HepG2 (cell line): ENCODE data around the gene MEAF6. TPM values are rescaled to one million over a fixed set of nuclear protein-coding genes. Genes with fewer than 3 reads are reported as not detected.

Source experiments
- ATAC-seq: fragments of 200-7000 bp; cut with Tn5 transposase; 3 replicates; pipeline ENCODE4 v1.9.1; 2020; ENCODE audit warnings: mild to moderate bottlenecking, moderate library complexity
- BruUV-seq: library from RNA; stranded (reverse); fragments of 400-500 nt; replicated peaks from 2 replicates; lab custom pipeline; 2021; lab: Mats Ljungman, UMichigan
- CTCF ChIA-PET: fragments of 300-600 bp; formaldehyde crosslinking; extraction: SDS; loops from one replicate; lab custom pipeline; 2021; ENCODE audit warnings: low total read pairs, inconsistent platforms, low intra/inter-chr PET ratio; lab: Yijun Ruan, JAX
- POLR2A ChIA-PET: fragments of 350-600 bp; sonication (Branson Sonifier 250); formaldehyde crosslinking; loops from one replicate; lab custom pipeline; 2020; ENCODE audit warnings: antibody characterized with exemption, inconsistent platforms; lab: Yijun Ruan, JAX
- DNase-seq: peaks from one replicate; pipeline ENCODE4 v3.0.0-alpha.2; 2015; ENCODE audit warnings: low spot score
- FAIRE-seq: peaks from 3 replicates; lab custom pipeline; 2011; peaks lifted over from hg19 to GRCh38; lab: Jason Lieb, UNC
- H2AFZ ChIP-seq: one replicate; pipeline ENCODE4 v1.6.1; 2011; ENCODE audit warnings: low read length, inconsistent platforms
- H3K27ac ChIP-seq: fragments of 300-600 bp; 3 replicates; pipeline ENCODE4 v1.8.0; 2011; ENCODE audit warnings: mixed run types, mild to moderate bottlenecking, mixed read lengths, low read length, inconsistent platforms; ENCODE audit not compliant: insufficient read depth; ENCODE audit errors: extremely low read length
- H3K27me3 ChIP-seq, 2 experiments: fragments of 200-600 bp in 1 of 2; 2 replicates in 1 of 2; 3 replicates in 1 of 2; pipeline versions ENCODE4 v1.6.0 to v1.8.0; 2011; ENCODE audit warnings: low read length in 2 of 2, mild to moderate bottlenecking in 2 of 2, moderate library complexity in 2 of 2, inconsistent platforms in 1 of 2; ENCODE audit not compliant: insufficient read depth in 2 of 2, control insufficient read depth in 1 of 2
- H3K36me3 ChIP-seq, 2 experiments: fragments of 200-600 bp in 1 of 2; replicated peaks in 1 of 2; 2 replicates in 1 of 2; 3 replicates in 1 of 2; pipeline versions ENCODE4 v1.5.1 to v1.8.0; 2011; ENCODE audit warnings: low read length in 2 of 2, inconsistent platforms in 1 of 2; ENCODE audit not compliant: insufficient read depth in 2 of 2, control insufficient read depth in 1 of 2
- H3K4me1 ChIP-seq: 2 replicates; pipeline ENCODE4 v1.5.1; 2012; ENCODE audit warnings: low read length, inconsistent platforms; ENCODE audit not compliant: insufficient read depth
- H3K4me2 ChIP-seq: 2 replicates; pipeline ENCODE4 v1.6.0; 2011; ENCODE audit warnings: low read depth, low read length, inconsistent platforms
- H3K4me3 ChIP-seq, 3 experiments: fragments of 200-600 bp in 1 of 3; sonication (generic), shearing (Covaris generic) in 1 of 3; replicated peaks in 1 of 3; 2 replicates each; pipeline ENCODE4 v1.5.1; 2011 to 2016; ENCODE audit warnings: low read length in 3 of 3, inconsistent platforms in 2 of 3, low read depth in 2 of 3, mild to moderate bottlenecking in 2 of 3, control low read depth in 1 of 3, mixed read lengths in 1 of 3; ENCODE audit not compliant: insufficient read depth in 1 of 3
- H3K79me2 ChIP-seq: one replicate; pipeline ENCODE4 v1.6.1; 2011; ENCODE audit warnings: low read length, inconsistent platforms; ENCODE audit not compliant: insufficient read depth
- H3K9ac ChIP-seq: 2 replicates; pipeline ENCODE4 v1.6.0; 2011; ENCODE audit warnings: mild to moderate bottlenecking, low read depth, low read length, inconsistent platforms; ENCODE audit not compliant: insufficient read depth
- H3K9me3 ChIP-seq: 2 replicates; pipeline ENCODE4 v1.5.1; 2012; ENCODE audit warnings: mild to moderate bottlenecking, low read length
- H4K20me1 ChIP-seq: 2 replicates; pipeline ENCODE4 v1.6.0; 2011; ENCODE audit warnings: inconsistent platforms, mild to moderate bottlenecking, low read length, moderate library complexity; ENCODE audit not compliant: insufficient read depth
- ATAD3A ChIP-seq: sonication (generic); formaldehyde crosslinking; IDR thresholded peaks from 2 replicates; pipeline ENCODE4 v1.4.0; 2020; ENCODE audit warnings: missing genetic modification reagents
- IRX3 ChIP-seq: sonication (generic); formaldehyde crosslinking; IDR thresholded peaks from 2 replicates; pipeline ENCODE4 v1.8.1; 2023; ENCODE audit warnings: mild to moderate bottlenecking, low read depth, missing genetic modification reagents, borderline replicate concordance
- KLF13 ChIP-seq: sonication (generic); formaldehyde crosslinking; IDR thresholded peaks from 2 replicates; pipeline ENCODE4 v1.4.0; 2020; ENCODE audit warnings: mild to moderate bottlenecking, missing genetic modification reagents
- MAFF ChIP-seq: IDR thresholded peaks from 2 replicates; pipeline ENCODE4 v1.6.1; 2011; ENCODE audit warnings: low read depth, low read length, improper control_type of control experiment
- NFKBIZ ChIP-seq: IDR thresholded peaks from 2 replicates; pipeline ENCODE4 v1.6.1; 2018; ENCODE audit warnings: missing genetic modification reagents, missing compliant biosample characterization
- RERE ChIP-seq: IDR thresholded peaks from 2 replicates; pipeline ENCODE4 v1.6.1; 2016; ENCODE audit warnings: low read depth, missing genetic modification reagents, missing compliant biosample characterization
- SMC3 ChIP-seq: IDR thresholded peaks from 2 replicates; pipeline ENCODE4 v1.6.1; 2011; ENCODE audit warnings: low read length, improper control_type of control experiment
- SOX5 ChIP-seq: IDR thresholded peaks from 2 replicates; pipeline ENCODE4 v1.6.1; 2016; ENCODE audit warnings: borderline replicate concordance
- ZNF24 ChIP-seq: fragments of 450-650 bp; IDR thresholded peaks from 2 replicates; pipeline ENCODE4 v1.6.1; 2017; ENCODE audit warnings: antibody characterized with exemption, mild to moderate bottlenecking
- ZNF740 ChIP-seq: sonication (generic); formaldehyde crosslinking; IDR thresholded peaks from 2 replicates; pipeline ENCODE4 v1.4.0; 2020; ENCODE audit warnings: missing genetic modification reagents
- ZNF746 ChIP-seq: sonication (generic); formaldehyde crosslinking; IDR thresholded peaks from 2 replicates; pipeline ENCODE4 v1.8.0; 2022; ENCODE audit warnings: mild to moderate bottlenecking, missing genetic modification reagents
- WGBS: methylation state at CpG from one replicate; pipeline ENCODE4 v1.1.6; 2017; ENCODE audit warnings: low lambda C conversion rate; 5-methylcytosine and 5-hydroxymethylcytosine counted together
- in situ Hi-C: cut with HindIII; loops from 2 replicates; pipeline ENCODE4 v1.10.0; 2017; ENCODE audit warnings: low pct_unique_long_range_greater_than_20kb; ENCODE audit not compliant: extremely low pct_ligation_motif_present
- intact Hi-C: fragments of 100-400 bp; cut with micrococcal nuclease; formaldehyde crosslinking; loops from one replicate; pipeline ENCODE4 v1.10.0; 2022; ENCODE audit not compliant: unreplicated experiment
- polyA plus RNA-seq, 8 experiments: library from polyadenylated mRNA; depleted of rRNA in 3 of 8; stranded (reverse) in 7 of 8; unstranded in 1 of 8; fragments of >200 nt; fragmentation: Illumina TruSeq in 4 of 8; extraction: Trizol in 4 of 8; gene quantifications; 2 replicates each; pipeline versions ENCODE4 v1.2.1 to v1.2.3, GENCODE V29; 2011 to 2016; ENCODE audit warnings: low read depth in 4 of 8, missing spikeins in 1 of 8, mixed read lengths in 1 of 8; ENCODE audit not compliant: insufficient read depth in 1 of 8
- total RNA-seq, 5 experiments: library from RNA; depleted of rRNA; stranded (reverse); fragments of >200 nt; fragmentation: Illumina TruSeq; extraction: Trizol; gene quantifications; 2 replicates each; pipeline ENCODE4 v1.2.3, GENCODE V29; 2016; ENCODE audit warnings: low read depth in 1 of 5

The MEAF6 gene
- total and polyA plus RNA-seq, 2 of the 13 experiments (the other 11 are each of a cell fraction or from before 2014, with no cell fraction given) = 29.5 to 45.6 TPM

- in situ Hi-C loops = no loop called here
- peaks cover 63% of the 10 kb centered on the region for H3K4me1 ChIP-seq
- H3K36me3 ChIP-seq = no peaks in the 10 kb centered on the region
- DNase-seq = no peak
- intact Hi-C loops = no loop called here
- WGBS = 75% methylated on average over 3 of the region's 7 CpGs
- ATAC-seq = peak; percentile 9
- no peaks in the 10 kb centered on the region for H4K20me1 ChIP-seq
- peaks cover under 1% of the 10 kb centered on the region for H3K79me2 ChIP-seq
- ChIA-PET POLR2A (no interaction called here), CTCF (no interaction called here)
- H3K9me3 ChIP-seq = no peaks in the 10 kb centered on the region
- H3K4me3 ChIP-seq = no peak overlapping the region
- H2AFZ ChIP-seq = no peak overlapping the region
- no peak for FAIRE-seq
- TF ChIP-seq ATAD3A (CRISPR knock-in tag) (no peak), SOX5 (CRISPR knock-in tag) (no peak), ZNF746 (CRISPR knock-in tag) (no peak), NFKBIZ (CRISPR knock-in tag) (no peak), ZNF740 (no peak), SMC3 (no peak), MAFF (no peak), IRX3 (CRISPR knock-in tag) (no peak), ZNF24 (no peak), RERE (CRISPR knock-in tag) (no peak), KLF13 (CRISPR knock-in tag) (no peak)
- no peak overlapping the region for H3K4me2 ChIP-seq
- no TSS peak for BruUV-seq
- H3K27me3 ChIP-seq = no peaks in the 10 kb centered on the region
- H3K9ac ChIP-seq = no peak overlapping the region
- H3K27ac ChIP-seq = no peak overlapping the region
Measured at GRCh38 chr1:37559080-37559479, 44.5 kb upstream of the MEAF6 start.
